Measurements from ENCODE around the gene INO80D. TPM values are rescaled to one million over a fixed set of nuclear protein-coding genes. Genes with fewer than 3 reads are reported as not detected.

The INO80D gene
- total and polyA plus RNA-seq, 2 of the 13 experiments (the other 11 are each of a cell fraction or from before 2014, with no cell fraction given): 7.6 to 7.9 TPM

DNA sequence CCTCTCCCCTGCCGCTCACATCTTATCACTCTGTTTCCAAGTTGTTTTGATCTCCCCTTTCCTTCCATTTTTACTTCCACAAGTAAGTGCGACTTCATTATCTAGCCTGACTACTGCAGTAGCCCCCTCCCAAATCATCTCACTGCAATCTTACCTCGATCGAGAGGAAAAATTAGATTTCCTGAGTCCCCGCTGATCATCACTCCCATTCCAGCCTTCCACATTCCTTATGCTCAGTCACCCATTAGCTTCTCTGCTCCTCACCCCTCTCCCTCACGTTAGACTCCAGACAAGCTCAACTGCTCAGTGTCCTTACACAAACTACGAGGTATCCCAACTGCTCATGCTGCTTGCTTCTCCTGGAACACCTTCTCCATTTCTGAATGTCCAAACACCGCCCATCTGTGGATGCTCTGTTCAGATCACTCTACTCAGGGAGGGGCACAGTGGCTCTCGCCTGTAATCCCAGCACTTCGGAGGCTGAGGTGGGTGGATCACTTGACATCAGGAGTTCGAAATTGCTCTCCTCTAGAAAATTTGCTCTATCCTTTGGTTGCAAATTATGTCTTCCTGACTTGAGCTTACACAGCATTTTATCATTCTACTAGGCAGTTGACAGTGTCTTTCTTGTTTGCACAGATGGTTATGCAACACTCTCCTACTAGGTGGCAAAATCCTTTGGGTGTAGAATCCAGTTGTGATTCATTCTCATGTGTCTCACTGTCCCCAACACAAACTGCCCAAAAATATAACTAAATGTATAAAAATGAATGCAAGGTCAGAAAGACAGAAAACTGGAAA, 96.5 kb downstream of the INO80D start (continued):
- TF ChIP-seq ZNF550 (CRISPR knock-in tag; IDR thresholded peaks at IDR 0.05; ENCODE audit: borderline replicate concordance): no peak
- TF ChIP-seq ZNF256 (CRISPR knock-in tag; conservative IDR thresholded peaks at IDR 0.05): no peak
- no peak for TF ChIP-seq MAZ (IDR thresholded peaks at IDR 0.05; ENCODE audit: borderline replicate concordance, low read depth, low read length)
- no peak for TF ChIP-seq MAZ (CRISPR knock-in tag; IDR thresholded peaks at IDR 0.05; ENCODE audit: low read depth)
- peak; percentile 88 for TF ChIP-seq MAFF (IDR thresholded peaks at IDR 0.05; ENCODE audit: low read depth, low read length)
- no peak for TF ChIP-seq ZNF605 (CRISPR knock-in tag; IDR thresholded peaks at IDR 0.05)
- no peak for TF ChIP-seq FLYWCH1 (CRISPR knock-in tag; IDR thresholded peaks at IDR 0.05)
- no peak for TF ChIP-seq IRX3 (CRISPR knock-in tag; IDR thresholded peaks at IDR 0.05; ENCODE audit: borderline replicate concordance, low read depth)
- TF ChIP-seq ZNF274 (CRISPR knock-in tag; IDR thresholded peaks at IDR 0.05): no peak
- peak; percentile 58; the same call in 1 of the 2 replicates for TF ChIP-seq ELF4 (CRISPR knock-in tag; IDR thresholded peaks at IDR 0.05; ENCODE audit: borderline replicate concordance)
- no peak for TF ChIP-seq SALL2 (CRISPR knock-in tag; IDR thresholded peaks at IDR 0.05)
- no peak for TF ChIP-seq RBFOX2 (IDR thresholded peaks at IDR 0.05; ENCODE audit: low read depth, low read length)
- no peak for TF ChIP-seq ZNF367 (CRISPR knock-in tag; IDR thresholded peaks at IDR 0.05; ENCODE audit: borderline replicate concordance)
- no peak for TF ChIP-seq MIXL1 (CRISPR knock-in tag; IDR thresholded peaks at IDR 0.05)
- TF ChIP-seq, protein P1, sequence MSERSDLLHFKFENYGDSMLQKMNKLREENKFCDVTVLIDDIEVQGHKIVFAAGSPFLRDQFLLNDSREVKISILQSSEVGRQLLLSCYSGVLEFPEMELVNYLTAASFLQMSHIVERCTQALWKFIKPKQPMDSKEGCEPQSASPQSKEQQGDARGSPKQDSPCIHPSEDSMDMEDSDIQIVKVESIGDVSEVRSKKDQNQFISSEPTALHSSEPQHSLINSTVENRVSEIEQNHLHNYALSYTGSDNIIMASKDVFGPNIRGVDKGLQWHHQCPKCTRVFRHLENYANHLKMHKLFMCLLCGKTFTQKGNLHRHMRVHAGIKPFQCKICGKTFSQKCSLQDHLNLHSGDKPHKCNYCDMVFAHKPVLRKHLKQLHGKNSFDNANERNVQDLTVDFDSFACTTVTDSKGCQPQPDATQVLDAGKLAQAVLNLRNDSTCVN (CRISPR knock-in tag; IDR thresholded peaks at IDR 0.05; ENCODE audit: borderline replicate concordance): no peak
- no peak for TF ChIP-seq ZNF775 (CRISPR knock-in tag; IDR thresholded peaks at IDR 0.05; ENCODE audit: borderline replicate concordance)
- no peak for TF ChIP-seq ZNF333 (CRISPR knock-in tag; IDR thresholded peaks at IDR 0.05; ENCODE audit: borderline replicate concordance)
- no peak for TF ChIP-seq SMYD3 (CRISPR knock-in tag; IDR thresholded peaks at IDR 0.05)
- no peak for TF ChIP-seq KLF12 (CRISPR knock-in tag; IDR thresholded peaks at IDR 0.05; ENCODE audit: borderline replicate concordance)
- no peak for TF ChIP-seq FOXP1 (IDR thresholded peaks at IDR 0.05)
- peak; percentile 40; the same call in 1 of the 2 replicates for TF ChIP-seq FOXP1 (CRISPR knock-in tag; IDR thresholded peaks at IDR 0.05)
- TF ChIP-seq ATAD3A (CRISPR knock-in tag; IDR thresholded peaks at IDR 0.05): no peak
- no peak for TF ChIP-seq STAT5B (CRISPR knock-in tag; IDR thresholded peaks at IDR 0.05)
- no peak for TF ChIP-seq RBM39 (IDR thresholded peaks at IDR 0.05; ENCODE audit: low read depth, low read length, poor library complexity, severe bottlenecking)
- no peak for TF ChIP-seq KAT2B (IDR thresholded peaks at IDR 0.05; ENCODE audit: borderline replicate concordance, low read depth, low read length)
- TF ChIP-seq POLR2AphosphoS2 (IDR thresholded peaks at IDR 0.05; ENCODE audit: low read depth, low read length): no peak
- TF ChIP-seq ZNF24 (IDR thresholded peaks at IDR 0.05): 0 out of 2 replicates have a peak, but pooled peaks have one; percentile 41
- no peak for TF ChIP-seq FOXA1 (IDR thresholded peaks at IDR 0.05)
- peak; percentile 91 for TF ChIP-seq FOXA1 (CRISPR knock-in tag; IDR thresholded peaks at IDR 0.05)
- no peak for TF ChIP-seq JARID2 (CRISPR knock-in tag; IDR thresholded peaks at IDR 0.05; ENCODE audit: insufficient replicate concordance)
- no peak for TF ChIP-seq BORCS8-MEF2B (CRISPR knock-in tag; IDR thresholded peaks at IDR 0.05)
- no peak for TF ChIP-seq ZNF343 (CRISPR knock-in tag; IDR thresholded peaks at IDR 0.05)
- TF ChIP-seq RBM22 (optimal IDR thresholded peaks at IDR 0.05; ENCODE audit: low read length): no peak

Data from HepG2 (cell line).